HG03175 (cell line): ENCODE data around the gene KAZN.

ENCODE experiments used
- ATAC-seq: cut with Tn5 transposase; IDR thresholded peaks from one replicate; pipeline ENCODE4 v1.9.1; 2021; ENCODE audit warnings: mild to moderate bottlenecking, moderate library complexity; ENCODE audit not compliant: unreplicated experiment

Gene KAZN

DNA sequence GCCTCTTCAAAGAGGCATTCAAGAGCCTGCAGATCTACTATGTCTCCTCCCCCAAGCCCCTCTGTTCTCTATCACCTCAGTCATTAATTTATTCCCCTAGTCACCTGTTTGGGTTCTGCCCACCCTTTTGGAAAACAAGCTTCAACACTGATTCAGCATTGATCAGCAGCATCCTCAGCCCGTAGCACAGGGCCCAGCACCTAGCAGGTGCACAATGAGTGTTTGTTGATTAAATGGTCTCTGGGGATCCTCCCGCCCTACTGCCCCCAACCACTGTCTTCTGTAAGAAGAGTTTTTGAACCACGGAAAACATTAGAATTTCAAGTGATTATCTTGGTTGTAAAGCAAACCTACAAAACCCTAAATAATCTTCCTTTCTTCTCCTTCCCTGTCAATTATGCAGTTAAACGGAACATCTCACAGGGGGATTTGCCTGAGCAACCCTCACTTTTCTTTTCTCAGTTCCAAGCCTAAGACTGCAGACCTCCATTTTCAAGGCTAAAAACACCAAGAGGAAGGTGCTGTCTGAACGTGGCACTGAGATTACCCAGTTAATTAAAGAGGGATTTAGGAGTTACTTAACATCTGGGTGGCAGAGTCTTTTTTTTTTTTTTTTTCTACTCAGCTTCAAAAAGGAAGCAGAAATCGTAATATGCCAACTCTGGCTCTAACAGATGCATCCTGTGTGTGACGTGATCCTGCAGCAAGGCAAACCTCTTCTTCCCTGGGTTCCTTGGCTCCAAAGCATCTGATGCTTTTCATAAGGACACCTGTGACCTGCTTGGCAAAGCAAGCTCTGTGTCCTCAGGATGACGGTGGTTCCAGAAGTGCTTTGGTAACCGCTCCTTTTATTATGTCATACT lies 163.0 kb downstream of the KAZN start:
- ATAC-seq, result no peak

DNA sequence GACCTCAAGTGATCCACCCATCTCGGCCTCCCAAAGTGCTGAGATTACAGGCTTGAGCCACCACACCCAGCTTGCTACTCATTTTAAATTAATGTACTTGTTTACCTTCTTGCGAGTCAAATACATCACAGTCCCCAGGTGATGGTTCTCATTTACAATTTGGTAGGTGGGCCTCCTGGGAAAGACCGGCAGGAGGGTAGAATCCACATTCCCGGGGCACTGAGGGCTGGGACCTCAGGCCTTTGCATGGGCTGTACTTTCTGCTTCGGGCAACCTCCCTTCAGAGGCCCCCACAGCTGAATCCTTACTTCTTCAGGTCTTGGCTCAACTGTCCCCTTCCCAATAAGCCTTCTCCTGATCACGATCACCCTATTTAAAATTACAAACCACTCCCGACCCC lies 165.5 kb downstream of the KAZN start:
- no peak for ATAC-seq

DNA sequence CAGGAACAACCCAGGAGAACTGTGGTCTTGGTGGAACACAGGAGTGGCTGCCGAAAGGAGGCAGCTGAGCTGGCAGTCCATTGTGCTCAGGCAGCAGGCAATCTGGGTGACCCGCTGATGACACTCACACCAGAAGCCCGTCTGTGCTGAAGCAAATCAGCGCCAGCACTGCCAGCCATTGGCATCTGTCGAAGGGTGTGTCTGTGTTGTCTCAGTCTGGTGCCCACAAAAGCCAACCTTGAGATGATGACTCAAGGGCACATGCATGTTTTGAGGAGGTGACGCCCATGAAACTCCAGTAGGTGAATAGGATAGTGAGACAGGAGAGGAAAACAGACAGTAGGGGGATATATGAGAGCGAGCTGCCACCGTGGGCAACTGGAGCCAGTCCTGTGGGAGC lies 167.3 kb downstream of the KAZN start:
- no peak for ATAC-seq

DNA sequence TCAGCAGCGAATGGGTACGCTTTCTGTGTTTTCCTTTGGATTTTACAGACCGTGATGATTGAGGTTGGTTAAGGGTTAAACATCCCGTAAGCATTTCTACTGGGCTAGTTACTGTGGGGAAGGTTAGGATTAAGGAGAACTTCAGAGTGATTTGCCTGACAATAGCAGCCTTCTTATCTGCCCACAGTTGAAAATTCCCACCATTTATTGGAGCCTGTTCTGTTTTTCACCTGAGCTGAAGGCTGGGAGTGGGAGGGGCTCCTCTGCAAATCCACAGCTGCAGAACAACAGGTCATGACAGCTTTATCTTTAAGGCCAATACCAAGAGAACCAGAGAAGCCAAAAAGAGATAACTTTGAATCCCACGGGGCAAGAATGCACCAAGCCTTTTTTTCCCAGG lies 168.6 kb downstream of the KAZN start:
- no peak for ATAC-seq

DNA sequence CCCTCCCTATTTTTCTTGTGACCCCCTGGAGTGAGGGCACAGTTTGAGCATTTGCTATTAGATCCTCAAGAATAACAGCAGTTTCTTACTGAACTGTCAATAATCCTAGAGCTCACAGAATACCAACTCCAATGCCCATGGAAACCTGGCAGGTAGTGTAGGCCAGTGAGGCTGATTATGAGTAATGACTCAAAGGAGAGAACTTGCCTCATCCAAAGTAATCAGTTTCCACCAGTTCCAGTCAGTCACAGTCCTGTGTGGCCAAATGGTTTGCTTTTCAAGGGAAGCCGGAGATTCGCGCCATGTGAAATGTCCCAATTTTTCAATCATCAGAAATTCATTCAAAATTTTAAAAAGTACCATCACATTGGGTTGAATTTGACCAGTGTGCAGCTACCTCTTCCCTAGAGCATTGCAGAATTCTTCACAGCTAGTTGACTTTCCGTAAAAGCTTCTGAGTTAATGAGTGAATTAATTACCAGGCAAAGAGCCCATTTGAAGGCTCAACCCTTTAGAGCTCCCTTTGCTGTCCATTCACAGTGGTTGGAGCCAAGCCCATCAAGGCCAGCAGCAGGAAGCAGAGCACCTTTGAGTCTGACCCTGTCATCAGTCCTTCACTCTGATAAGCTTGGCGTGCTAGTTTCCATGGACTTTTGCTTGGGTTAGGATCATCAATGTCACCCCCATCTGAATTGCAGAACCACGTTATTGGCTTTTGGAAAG lies 170.3 kb downstream of the KAZN start:
- no peak for ATAC-seq

DNA sequence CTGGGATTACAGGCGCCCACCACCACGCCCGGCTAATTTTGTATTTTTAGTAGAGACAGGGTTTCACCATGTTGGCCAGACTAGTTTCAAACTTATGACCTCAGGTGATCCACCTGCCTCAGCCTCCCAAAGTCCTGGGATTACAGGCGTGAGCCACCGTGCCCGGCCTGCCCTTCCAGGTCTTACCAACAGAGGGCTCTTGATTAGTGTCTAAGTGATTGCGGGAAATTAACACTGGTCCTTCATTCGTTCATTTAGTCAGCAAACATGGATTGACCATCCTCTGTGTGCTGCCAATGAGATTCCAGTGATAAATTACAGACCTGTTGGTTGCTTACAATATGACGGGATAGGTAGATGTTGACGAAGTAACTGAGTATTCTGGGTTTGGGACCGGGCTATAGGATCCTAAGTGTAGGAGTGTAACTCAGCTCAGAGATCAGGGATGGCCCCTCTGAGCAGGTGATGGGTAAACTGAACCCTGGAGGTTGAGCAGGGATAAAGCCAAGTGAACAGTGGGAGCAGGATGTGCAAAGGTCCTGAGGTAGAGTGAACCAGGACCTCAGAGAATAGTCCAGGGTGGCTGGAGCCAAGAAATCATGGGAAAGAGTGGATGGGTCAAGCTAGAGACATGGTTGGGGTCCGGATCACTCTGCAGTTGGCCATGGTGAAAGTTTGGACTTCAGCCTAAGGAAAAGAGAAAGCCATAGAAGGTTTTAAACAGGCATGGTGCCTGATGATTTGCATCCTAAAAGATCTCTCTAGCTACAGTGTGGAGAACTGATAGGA lies 171.2 kb downstream of the KAZN start:
- no peak for ATAC-seq

DNA sequence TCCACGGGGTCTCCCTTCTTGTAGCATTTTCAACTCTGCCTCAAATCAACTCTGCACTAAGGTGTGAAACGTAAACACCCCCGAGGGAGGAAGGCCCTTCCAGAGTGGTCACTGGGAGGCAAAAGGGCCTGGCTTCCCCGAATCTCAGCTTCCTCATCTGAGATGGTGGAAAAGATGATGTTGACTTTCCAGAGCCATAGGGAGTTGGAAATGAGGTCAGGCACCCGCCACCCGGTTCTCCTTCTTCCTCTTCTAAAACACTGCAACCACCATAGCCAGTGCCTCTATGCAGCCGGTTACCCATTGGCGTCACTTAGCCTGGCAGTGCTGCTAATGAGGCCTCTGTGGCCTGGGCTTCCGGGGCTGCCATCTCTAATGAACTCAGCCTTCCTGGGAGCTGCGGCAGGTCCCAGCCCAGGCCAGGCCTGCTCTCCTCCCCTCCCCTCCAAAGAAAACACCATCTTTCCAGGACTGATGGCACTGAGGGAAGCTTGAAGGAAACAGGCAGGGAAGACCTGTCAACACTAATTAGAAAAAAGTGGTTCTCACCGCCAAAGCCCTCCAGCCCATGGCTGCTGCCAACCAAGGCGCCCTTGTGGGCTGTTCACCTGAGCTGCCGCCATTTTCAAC lies 175.0 kb downstream of the KAZN start:
- no peak for ATAC-seq

DNA sequence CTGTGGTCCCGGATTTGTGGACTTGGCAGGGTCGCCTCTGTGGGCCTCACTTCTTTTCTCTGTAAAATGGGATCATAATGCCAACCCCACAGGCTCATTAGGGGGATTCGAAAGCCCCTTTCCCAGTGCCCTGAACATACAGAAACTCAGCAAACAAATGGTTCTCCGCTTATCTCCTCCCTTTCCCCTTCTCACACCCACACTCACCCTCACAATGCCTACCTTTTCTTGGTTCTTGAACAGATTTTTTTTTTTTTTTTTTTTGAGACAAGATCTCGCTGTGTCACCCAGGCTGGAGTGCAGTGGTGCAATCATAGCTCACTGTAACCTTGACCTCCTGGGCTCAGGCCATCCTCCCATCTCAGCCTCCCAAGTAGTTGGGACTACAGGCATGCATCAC lies 175.7 kb downstream of the KAZN start:
- ATAC-seq, result no peak

DNA sequence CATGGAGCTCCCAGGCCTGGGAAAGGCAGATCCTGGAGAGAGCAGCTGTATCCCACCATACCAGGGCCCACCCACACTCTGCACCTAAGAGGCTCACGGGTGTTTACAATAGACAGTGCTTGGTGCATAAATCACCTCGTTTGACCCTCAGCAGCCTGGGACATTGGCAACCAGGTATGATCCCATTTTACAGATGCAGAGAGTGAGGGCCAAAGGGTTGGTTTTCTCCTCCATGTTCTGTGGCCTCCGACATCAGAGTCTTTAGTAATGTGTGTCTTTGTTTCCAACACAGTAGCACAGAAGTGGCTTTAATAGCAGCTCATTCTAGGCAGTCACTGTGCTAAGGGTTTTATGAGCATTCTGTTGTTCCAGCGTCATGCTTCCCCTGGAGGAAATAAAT lies 176.5 kb downstream of the KAZN start:
- no peak for ATAC-seq

DNA sequence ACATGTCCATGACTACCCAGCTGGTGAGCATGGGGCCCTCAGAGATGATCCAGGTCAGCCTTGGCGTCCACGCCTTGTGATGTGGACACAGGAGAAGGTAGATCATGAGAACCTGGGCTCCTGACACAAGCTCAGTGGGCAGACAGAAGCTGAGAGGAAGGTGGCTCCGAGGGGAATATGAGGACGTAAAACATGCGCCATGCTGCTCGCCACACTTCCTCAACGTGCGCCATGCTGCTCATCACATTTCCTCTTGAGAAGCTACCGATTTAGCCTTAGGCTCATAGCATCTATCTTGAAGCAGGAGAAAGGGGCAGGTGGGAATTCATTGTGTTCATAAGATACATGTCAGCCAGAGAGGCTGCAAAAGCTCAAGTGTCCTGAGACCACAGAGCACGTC lies 176.9 kb downstream of the KAZN start:
- ATAC-seq, result no peak

DNA sequence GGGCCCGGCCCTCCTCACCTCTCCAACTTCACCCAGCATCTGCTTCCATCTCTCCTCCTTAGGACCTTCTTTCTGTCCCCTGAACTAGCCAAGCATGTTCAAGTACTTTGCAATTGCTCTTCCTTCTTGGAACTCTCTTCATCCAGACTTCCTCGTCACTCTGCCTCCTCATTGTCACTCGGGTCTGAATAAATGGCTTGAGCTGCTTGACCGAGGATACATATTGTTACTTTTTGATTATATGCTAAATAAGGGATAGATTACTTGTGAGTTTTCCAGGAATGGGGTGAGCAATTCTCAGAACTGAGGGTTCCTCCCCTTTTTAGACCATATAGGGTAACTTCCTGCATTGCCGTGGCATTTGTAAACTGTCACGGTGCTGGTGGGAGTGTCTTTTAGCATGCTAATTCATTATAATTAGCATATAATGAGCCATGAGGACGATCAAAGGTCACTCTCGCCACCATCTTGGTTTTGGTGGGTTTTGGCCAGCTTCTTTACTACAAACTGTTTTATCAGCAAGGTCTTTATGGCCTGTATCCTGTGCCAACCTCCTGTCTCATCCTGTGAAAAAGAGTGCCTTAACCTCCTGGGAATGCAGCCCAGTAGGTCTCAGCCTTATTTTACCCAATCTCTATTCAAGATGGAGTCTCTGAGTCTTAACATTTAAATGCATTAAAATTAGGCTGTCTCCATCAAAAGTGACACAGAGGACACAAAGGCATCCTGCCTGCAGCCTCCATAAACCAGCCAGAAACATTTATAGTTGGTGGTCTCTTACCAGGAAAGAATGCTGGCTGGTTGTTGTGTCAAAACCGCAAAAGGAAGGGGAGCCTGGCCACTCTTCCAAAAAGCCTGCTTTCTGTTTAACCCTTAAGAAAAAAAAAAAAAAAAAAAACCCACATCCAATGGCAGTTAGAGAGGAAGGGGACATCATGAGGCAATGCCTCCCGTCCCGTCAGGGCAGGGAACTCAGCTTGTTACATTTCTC lies 179.3 kb downstream of the KAZN start:
- no peak for ATAC-seq

DNA sequence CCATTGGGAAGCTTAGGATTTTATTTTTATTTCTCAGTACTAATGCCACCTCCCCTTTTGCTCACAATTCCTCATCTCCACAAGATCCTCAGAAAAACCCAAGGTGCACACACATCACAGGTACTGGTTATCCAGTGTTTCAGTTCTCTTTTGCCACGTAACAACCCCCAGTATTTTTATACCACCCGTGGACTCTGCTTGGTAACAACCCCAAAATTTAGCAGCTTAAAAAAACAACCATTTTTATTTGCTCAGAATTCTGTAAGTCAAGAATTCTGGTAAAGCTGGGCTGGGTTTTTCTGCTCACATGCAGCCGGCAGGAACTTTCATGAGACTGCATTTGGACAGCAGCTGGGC lies 180.0 kb downstream of the KAZN start:
- no peak for ATAC-seq

DNA sequence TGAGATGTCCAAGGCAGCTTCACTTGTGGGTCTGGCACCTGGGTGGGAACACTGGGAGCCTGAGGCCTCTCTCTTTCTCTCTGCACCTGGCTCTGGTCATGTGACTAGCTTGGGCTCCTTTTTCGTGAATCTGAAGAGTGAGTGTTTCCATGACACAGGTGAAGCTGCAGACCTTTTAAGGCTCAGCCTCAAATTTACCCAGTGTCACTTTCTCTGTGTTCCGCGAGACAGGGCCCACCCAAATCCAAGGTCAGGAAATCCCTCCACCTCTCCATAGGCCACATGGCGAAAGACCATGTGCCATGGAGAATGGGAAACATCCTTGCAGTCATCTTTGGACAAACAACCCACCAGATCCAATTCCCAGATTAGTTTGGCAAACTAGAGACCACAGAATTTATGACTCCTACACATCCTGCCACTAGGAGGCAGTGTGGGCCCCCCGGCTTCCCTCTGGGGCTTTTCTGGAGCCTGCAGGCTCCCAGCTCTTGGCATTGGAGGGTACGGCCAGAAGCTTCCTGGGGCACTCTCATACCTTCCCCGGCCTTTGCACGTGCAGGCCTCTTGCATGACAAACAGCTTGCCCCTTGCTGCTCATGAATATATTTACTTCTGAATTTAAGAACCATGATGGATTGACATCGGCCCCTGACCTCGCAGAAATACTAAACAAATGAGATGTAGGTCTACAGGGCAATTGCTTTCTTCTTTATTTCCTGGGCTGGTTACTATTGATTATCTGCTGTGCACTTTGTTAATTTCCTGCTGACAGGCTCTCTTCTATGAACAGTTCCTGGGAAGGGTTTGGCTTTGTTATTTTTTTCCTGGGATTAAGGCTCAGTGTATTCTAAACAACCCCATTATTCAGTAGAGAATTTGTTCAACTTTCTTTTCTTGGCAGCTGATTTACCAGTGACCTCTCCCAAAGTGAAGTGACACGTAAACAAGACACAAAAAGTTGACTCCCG lies 180.7 kb downstream of the KAZN start:
- no peak for ATAC-seq

DNA sequence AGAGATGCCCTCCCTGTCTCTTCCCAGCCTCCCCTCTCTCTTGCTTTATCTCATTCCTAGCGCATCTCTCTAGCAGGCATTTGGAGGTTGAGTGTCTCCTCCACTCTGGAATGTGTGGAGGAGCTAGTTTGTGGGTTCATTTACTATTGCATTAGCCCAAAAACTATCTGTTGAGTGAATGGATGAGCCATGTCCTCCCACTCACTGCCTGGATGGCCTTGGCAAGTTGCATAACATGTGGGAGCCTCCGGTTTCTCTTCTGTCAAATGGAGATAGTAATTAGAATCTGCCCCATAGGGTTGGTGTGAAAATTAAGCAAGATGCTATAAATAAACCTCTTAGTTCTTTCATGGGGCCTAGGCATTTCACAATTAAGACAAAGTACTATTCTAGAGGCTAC lies 181.8 kb downstream of the KAZN start:
- ATAC-seq, result no peak

DNA sequence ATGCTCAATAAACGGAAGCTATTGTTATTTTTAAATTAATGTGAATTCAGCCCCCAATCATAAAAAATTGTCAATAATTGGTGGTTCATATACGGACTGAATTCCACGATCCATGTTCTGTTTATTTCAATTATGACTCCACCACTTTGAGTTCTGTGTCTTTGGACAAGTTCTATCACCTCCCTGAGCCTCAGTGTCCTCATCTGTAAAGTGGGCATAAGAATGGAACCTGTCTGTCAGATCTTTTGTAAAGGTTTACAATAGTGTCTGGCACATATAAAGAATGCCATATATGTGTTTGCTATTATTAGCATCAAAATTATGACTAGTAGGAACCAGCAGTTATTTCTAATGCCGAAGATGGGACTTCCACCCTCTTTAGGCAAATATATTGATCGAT lies 183.3 kb downstream of the KAZN start:
- no peak for ATAC-seq

DNA sequence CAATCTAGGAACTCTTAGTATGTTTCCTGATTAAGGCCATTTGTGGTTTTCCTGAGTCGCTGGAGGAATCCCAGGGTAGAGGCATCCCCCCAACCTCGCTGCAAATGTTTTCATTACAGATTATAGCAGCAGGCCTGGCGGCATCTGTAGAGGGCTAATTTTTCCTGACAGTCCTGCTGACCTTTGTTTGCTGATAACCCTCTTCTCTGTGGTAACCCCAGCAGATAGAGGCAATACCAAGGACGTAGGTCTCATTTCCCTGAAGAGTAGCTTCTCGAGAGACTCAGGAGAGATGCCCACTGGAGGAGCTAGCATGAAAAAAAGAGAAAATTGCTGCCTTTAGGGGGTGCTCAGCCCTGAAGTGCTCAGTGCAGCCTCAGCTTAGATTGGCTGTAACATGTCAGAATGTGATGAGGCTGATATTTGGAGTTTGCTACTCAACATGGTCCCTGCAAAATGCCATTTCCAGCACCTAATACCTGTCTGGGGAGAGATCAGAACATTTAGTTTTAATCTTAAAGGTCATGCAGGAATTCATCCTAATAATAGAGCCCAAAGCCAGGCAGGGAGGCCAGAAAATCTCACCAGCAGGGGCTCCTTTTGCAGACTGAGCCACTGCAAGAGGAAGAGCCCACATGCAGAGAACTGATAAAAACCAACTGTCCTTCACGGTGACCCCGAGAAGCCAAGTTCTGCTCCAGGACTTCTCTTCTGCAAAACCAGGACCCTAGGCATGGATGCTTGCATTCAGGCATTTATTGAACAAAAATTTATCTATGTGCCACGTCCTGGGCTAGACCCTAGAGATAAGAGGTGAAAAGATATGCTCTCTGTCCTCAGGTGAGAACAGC lies 184.5 kb downstream of the KAZN start:
- ATAC-seq, result no peak

DNA sequence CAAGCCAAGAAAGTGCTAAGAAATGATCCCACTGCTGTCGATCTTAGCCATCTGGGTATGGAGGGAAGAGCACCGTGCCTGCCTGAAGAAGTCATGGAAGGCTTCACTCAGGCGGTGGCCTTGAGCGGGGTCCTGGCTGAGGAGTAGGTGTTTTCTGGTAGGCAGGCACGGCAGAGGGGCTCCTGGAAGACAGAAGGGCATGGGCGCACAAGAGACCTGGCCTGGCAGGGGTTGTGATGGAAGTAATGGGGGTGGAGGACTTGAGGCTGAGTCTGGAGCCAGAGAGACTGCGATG lies 185.1 kb downstream of the KAZN start:
- ATAC-seq, result no peak
